ENCODE data around the gene TMEM139.
"Not testable (repeated sequence)": the region's sequence is repeated elsewhere in the genome, so short reads cannot be mapped to it uniquely, and the experiment has no call there.

The TMEM139 gene

DNA sequence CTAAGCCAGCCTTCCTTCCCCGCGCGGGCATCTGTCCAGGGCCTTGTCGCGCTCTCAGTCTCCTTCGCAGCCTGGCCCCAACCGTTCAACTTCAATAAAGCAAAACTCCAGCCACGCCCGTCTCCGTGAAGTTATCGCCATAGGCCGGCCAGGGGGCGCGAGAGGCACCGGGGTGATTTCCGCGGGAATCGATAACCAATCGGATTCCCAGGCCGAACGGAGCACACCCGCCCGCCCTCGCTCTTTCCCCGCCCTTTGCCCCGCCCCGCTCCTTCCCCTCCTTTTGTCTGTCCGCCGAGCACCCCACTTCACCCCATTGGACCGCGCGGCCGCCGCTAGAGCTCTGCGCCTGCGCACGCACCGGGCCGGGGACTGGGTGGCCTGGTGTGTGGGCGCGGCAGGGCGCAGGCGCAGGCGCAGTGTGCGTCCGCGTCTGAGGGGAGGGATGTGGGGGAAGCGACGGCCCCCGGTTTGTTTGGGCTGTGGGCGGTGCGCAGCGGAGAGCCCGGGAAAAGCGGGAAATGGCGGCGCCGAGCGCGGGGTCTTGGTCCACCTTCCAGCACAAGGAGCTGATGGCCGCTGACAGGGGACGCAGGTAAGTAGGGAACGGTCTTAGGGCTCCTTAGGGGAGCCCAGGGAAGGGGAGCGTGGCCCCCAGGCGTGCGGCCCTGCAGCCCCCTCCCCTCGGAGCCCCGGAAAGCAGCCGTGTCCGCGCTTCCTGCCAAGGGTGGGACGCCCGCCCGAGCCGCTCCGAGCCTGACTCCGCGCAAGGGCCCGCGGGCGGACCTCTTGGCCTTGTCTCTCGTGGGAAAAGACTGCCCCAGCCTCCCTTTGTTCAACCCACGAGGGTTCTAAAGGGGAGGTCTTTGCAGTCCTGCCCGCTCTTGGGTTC, 3.4 kb downstream of the TMEM139 start, which contains the start of gene CASP2:
CASP2 (plus strand) TSS at position 417 of the 892 bp plus-strand sequence; CDS start at position 522, 105 bp downstream.
- in situ Hi-C loops (cut with MboI; ENCODE audit: low sequenced_read_pairs) = no loop called here

DNA sequence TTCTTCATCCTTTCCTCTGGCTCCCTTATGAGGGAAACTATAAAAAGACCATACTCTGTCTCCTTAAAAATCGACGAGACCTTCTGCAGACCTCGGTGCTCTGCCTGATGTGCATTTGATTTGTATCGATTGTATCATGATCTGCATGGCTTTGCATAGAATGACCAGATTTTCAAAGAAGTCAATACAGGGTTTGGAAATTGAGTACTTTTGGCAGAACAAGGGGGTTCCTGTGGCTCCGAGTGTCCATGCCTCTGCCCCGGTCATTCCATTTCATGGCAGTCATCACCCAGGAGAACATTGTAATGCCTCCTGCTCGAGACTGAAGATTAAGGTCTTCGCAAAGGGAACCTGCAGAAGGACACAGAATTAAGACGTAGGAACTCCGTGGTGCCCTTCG, 4.1 kb downstream of the TMEM139 start:
- in situ Hi-C loops (cut with MboI; ENCODE audit: low sequenced_read_pairs) = no loop called here

DNA sequence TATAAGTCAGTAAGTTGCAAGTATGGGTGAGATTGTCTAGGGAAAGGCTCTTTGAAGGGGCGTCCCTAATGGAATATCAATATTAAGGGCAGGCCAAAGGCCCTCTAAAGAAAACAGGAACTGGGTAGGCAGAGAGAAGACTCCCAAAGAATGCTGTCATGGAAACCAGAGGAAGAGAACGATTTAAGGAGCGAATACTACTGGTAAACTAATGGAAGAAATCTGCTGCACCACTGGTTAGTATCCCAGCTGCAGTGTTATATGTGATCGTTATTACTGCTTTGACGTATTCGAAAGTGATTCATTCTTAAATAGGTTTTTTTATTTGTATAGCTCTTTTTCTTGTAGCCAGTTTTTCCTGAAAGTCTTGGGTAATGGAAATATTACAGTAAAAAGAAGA, 4.7 kb downstream of the TMEM139 start:
- in situ Hi-C loops (cut with MboI; ENCODE audit: low sequenced_read_pairs) = no loop called here

DNA sequence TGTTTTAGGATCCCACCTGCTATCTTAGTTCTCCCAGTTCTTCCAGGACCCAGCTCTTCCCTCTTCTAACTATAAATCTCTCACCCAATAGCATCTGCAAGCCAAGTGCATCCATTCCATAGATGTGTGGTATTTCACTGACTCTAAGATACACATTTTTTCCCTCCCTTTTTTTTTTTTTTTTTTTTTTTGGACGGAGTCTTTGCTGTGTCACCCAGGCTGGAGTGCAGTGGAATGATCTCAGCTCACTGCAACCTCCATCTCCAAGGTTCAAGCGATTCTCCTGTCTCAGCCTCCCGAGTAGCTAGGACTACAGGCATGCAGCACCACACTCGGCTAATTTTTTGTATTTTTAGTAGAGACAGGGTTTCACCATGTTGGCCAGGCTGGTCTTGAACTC, 5.1 kb downstream of the TMEM139 start:
- in situ Hi-C loops (cut with MboI; ENCODE audit: low sequenced_read_pairs) = not testable (repeated sequence)

DNA sequence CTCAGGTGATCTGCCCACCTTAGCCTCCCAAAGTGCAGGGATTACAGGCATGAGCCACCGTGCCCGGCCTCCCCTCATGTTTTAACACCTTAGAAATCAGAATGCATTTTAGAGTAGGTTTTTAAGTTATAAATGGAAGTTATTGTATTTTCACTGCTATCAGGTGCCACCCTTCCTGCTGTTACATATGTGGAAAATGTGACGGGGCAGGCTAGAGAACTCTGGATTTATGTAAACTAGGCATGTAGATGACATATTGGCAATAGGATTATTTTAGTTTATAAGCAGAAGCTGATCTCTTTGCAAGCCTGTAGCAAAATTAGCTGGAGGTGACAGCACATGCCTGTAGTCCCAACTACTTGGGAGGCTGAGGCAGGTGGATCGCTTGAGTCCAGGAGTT, 5.5 kb downstream of the TMEM139 start:
- in situ Hi-C loops (cut with MboI; ENCODE audit: low sequenced_read_pairs) = no loop called here

DNA sequence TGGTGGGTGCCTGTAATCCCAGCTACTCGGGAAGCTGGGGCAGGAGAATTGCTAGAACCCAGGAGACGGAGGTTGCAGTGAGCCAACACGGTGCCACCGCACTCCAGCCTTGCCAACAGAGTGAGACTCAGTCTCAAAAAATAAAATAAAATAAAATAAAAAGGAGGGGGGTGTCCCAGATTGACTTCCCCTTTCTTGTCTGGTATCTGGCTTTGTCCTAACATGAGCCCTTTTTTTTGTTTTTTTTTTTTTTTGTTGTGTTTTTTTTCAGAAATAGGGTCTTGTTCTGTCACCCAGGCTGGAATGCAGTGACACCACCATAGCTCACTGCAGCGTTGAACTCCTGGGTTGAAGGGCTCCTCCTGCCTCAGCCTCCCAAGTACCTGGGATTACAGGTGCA, 8.1 kb downstream of the TMEM139 start:
- in situ Hi-C loops (cut with MboI; ENCODE audit: low sequenced_read_pairs) = no loop called here

DNA sequence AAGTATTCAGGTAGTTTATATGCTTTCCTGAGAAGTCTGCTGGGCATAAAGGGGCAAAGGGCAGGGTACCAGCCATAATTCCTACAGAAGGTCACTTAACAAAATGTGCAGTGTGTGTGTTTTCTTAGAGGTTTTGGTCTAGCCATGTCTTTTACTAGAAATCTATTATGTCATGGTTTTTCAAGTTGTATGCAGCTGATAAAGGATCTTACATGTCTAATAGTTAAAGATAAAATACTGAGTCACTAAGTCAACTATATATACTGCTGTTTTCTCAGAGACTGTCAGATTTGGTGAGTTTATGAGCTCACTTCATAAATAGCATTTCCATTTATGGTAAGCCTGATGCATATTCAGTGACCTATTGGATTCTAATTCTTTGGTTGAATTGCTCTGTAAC, 11.1 kb downstream of the TMEM139 start:
- in situ Hi-C loops (cut with MboI; ENCODE audit: low sequenced_read_pairs) = no loop called here

DNA sequence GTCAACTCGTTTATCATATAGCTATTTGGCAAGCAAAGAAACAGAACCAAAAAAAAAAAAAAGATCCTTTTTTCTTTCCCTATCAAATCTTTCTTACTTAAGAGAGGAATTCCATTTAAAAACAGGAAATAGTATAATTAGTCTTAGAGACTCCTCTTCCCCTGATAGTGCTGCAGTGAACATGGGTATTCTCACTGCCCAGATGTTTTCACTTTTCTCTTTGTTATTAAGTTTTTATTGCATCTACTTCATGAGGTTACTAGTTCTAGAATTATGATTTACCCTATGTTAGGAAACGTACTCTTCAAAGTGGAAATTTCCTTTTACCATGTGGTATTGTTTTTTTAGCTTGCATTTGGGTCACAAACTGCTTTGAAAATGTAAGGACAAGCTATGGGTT, 11.9 kb downstream of the TMEM139 start:
- in situ Hi-C loops (cut with MboI; ENCODE audit: low sequenced_read_pairs) = no loop called here

DNA sequence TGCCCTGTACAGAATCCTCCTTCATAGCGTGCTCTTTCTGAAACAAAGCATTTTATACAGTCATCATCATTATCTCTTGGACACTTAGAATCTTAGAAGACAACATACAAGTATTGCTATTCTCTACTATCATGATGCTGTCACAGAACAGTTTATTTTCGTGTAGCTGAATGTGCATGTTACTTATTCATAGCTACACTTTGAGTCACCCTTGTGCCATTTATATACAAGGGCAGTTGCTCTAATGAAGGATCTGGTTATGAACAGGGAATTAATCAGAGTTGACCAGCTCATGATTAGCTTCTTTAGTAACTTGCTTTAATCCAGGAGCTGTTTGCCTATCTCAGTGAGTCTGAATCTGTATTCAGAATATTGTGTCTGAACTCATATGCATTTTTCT, 14.6 kb downstream of the TMEM139 start:
- in situ Hi-C loops (cut with MboI; ENCODE audit: low sequenced_read_pairs) = no loop called here

DNA sequence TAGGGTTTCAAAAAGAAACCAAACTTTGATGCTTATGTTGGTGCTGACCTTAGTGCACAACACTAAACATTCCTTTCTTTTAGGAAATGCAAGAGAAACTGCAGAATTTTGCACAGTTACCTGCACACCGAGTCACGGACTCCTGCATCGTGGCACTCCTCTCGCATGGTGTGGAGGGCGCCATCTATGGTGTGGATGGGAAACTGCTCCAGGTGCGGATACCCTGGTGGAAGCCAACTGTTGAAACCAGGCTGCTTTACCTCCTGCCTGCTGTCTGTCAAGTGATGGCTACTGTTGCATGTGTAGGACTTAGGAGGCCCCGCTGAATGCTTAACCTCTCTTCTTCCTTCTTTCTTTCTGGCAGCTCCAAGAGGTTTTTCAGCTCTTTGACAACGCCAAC, 15.1 kb downstream of the TMEM139 start:
- in situ Hi-C loops (cut with MboI; ENCODE audit: low sequenced_read_pairs) = no loop called here

DNA sequence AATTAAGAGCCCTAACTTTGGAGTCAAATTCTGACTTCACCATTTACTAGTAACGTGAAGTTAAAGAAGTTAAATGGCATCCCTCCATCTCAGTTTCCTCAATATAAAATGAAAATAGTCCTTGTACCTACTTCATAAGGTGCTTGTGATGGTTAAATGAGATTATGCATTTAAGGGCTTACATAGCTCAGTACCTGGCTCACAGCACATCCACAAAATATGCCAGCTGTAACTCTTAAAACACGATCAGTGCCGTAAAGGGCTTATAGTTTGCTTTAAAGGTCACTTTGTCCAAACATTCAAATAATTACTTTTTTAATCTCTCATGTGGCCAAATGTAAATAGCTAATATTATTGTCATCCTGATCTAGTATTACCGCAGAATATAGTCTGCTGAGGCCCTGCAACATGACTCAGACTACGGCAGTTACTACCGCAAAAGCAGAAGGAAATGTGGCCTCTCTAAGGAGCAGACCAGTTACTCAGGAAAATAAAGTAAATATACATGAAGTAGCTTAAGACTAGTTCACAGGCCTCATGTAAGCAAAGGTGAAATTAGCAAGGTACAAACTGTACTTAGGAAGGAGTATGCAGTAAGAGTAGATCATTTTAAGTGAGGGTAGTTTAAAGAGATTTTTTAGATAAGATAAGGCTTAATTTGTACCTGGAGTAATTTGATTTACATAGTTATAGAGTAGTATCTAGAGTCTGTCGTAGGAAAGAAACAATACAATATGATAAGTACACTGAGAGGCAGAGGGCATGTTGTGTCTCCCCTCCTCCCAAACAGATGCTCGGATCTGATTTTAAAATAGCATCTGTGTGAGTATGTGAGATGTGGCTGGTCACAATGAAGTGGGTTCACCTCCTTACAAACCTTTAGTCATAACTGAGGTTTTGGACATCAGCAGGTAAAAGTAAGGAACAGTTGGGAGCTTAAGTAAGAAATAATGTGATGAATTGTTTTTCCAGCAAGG, 16.5 kb downstream of the TMEM139 start:
- in situ Hi-C loops (cut with MboI; ENCODE audit: low sequenced_read_pairs) = no loop called here

DNA sequence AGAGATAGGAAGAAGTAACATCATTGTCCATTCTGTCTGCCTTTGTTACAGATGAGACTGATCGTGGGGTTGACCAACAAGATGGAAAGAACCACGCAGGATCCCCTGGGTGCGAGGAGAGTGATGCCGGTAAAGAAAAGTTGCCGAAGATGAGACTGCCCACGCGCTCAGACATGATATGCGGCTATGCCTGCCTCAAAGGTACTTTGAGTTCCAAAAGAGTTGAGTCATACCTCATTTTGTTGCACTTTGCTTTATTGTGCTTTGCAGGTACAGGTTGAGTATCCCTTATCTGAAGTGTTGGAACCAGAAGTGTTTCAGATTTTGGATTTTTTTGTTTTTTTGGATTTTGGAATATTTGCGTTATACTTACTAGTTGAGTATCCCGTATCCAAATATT, 19.0 kb downstream of the TMEM139 start:
- in situ Hi-C loops (cut with MboI; ENCODE audit: low sequenced_read_pairs) = no loop called here

DNA sequence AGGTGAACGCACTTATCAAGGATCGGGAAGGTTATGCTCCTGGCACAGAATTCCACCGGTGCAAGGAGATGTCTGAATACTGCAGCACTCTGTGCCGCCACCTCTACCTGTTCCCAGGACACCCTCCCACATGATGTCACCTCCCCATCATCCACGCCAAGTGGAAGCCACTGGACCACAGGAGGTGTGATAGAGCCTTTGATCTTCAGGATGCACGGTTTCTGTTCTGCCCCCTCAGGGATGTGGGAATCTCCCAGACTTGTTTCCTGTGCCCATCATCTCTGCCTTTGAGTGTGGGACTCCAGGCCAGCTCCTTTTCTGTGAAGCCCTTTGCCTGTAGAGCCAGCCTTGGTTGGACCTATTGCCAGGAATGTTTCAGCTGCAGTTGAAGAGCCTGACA, 20.2 kb downstream of the TMEM139 start:
- in situ Hi-C loops (cut with MboI; ENCODE audit: low sequenced_read_pairs) = no loop called here

DNA sequence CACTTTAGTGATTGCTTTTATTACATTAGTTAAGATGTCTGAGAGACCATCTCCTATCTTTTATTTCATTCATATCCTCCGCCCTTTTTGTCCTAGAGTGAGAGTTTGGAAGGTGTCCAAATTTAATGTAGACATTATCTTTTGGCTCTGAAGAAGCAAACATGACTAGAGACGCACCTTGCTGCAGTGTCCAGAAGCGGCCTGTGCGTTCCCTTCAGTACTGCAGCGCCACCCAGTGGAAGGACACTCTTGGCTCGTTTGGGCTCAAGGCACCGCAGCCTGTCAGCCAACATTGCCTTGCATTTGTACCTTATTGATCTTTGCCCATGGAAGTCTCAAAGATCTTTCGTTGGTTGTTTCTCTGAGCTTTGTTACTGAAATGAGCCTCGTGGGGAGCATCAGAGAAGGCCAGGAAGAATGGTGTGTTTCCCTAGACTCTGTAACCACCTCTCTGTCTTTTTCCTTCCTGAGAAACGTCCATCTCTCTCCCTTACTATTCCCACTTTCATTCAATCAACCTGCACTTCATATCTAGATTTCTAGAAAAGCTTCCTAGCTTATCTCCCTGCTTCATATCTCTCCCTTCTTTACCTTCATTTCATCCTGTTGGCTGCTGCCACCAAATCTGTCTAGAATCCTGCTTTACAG, 20.8 kb downstream of the TMEM139 start:
- in situ Hi-C loops (cut with MboI; ENCODE audit: low sequenced_read_pairs) = no loop called here

DNA sequence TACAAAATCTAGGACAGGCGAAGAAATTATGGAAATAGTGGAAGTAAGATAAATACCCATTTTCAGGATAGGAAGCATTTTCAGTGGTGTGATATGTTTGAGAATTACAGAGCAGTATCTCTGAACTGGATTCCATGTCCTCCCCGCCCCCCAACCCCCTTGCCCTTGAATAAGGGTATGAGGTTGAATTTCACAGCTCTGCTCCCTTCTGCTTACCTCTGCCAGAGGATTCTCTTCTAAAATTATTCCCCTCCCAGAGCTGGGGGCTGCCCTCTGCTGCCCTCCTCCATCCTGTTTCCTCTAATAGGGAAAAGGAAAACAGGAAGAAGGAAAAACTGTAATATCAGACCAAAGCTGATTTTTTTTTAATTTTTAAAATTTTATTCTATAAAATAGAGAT, 23.9 kb downstream of the TMEM139 start:
- in situ Hi-C loops (cut with MboI; ENCODE audit: low sequenced_read_pairs) = no loop called here

DNA sequence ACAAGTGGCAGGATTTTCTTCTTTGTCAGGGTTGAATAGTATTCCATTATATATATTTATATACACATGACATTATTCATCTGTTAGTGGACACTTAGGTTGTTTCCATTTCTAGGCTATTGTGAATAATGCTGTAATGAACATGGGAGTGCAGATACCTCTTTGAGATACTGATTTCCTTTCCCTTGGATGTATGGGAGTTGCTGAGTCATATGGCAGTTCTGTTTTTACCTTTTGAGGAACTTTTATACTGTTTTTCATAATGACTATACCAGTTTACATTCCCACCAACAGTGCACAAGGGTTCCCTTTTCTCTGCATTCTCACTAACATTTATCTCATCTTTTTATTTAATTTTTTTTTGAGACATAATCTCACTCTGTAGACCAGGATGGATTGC, 29.4 kb downstream of the TMEM139 start:
- in situ Hi-C loops (cut with MboI; ENCODE audit: low sequenced_read_pairs) = no loop called here

DNA sequence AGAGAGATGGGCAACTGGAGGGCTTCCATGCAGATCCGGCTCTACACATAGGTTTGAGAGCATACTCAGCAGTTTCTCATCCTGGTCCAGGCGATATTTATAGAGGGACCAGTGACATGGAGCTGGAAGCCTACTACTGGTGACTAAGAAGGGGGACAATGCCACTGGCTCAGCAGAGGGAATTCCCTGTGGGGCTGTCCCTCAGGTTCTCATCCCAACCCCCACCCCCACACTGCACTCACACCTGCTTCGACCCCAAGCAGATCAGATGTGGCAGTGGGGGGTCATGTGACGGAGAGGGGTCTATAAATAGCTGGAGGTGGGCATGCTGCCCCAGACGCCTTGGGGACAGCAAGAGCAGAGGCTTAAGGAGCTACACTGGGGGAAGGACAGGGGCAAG, 31.0 kb downstream of the TMEM139 start, which contains the start of gene CLCN1:
CLCN1 (plus strand) TSS at position 336 of the 400 bp plus-strand sequence. CDS start 102 bp downstream, outside the sequence.
- in situ Hi-C loops (cut with MboI; ENCODE audit: low sequenced_read_pairs) = no loop called here

DNA sequence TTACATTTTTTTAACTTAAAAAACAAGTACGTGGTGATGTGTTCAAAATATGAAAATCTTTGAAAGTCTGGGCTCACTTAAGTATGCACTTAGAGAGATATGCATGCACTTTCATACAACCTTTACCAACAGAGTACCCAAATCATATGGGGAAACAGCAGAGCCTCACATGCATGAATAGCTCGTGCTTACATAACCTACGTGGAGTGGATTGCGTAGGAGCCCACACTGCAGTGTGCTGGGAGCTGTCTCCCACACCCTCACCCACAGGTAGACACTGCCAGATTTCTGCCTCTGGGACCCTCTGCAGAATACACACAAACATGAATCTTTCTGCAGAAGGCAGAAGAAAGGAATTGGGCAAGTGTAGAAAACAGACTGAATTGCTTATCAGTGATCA, 31.7 kb downstream of the TMEM139 start:
- in situ Hi-C loops (cut with MboI; ENCODE audit: low sequenced_read_pairs) = no loop called here

DNA sequence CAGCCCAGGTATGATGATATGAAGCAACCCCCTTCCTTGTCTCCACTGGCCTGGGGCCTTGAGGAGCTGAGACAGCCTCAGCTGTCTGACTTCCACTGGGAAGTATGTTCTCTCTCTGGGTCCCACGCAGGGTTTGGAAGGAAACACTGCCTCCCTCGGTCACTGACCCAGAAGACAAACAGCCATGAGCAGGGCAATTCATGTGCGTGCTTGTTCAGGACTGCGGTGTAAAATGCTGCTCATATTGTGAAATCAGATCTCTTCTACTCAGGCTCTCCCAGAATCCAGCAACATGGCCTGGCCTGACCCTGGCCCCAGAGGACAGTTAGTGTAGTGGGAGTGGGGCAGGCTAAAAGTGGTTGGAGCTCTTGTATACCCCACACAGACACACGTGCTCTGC, 33.9 kb downstream of the TMEM139 start:
- in situ Hi-C loops (cut with MboI; ENCODE audit: low sequenced_read_pairs) = no loop called here

DNA sequence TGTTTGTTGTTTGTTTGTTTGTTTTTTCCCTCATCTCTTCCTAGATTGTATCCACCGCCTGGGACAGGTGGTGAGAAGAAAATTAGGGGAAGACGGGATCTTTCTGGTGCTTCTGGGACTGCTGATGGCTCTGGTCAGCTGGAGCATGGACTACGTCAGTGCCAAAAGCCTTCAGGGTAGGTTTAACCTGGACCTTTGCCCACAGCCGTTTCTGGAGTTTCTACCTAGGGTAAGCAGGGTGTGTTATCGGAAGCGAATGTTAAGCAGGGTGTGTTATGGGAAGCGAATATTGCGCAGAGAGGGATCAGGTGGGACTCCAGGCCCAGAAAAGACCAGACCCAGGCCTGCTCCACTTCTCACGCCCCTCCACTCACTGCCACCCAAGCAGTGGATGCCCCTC, 35.9 kb downstream of the TMEM139 start:
- in situ Hi-C loops (cut with MboI; ENCODE audit: low sequenced_read_pairs) = no loop called here

DNA sequence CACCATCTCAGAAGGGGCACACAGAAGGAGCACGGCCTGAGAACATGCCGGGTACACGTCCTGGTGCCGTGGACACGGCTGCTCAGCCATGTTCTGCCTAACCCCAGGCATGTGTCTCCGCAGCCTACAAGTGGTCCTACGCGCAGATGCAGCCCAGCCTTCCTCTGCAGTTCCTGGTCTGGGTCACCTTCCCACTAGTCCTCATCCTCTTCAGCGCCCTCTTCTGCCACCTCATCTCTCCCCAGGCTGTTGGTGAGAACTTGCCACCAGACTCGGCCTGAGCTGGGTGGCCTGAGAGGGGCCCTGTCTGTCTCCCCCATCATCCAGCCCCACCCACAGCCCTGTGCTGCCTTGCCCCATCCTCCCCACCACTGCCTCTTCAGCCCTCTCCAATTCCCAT, 36.5 kb downstream of the TMEM139 start:
- in situ Hi-C loops (cut with MboI; ENCODE audit: low sequenced_read_pairs) = no loop called here

Data from HL-60/S4 treated with retinoic acid at 250 ng/mL for 4 days and 3 days (cell line).